ENCODE measurements around the gene LMOD1.
"Not testable (repeated sequence)": the region's sequence is repeated elsewhere in the genome, so short reads cannot be mapped to it uniquely, and the experiment has no call there.

LMOD1 gene

GRCh38 chr1:201946224-201946908 is at the start of gene LMOD1:
LMOD1 (minus strand) TSS chr1:201946548; CDS start chr1:201946340, 208 bp downstream.
- FAIRE-seq = no peak
- DNase-seq (ENCODE audit: insufficient read length, low spot score) = no peak

GRCh38 chr1:201990427-201990826 is 44.1 kb upstream of the LMOD1 start:
- no peak for DNase-seq (ENCODE audit: insufficient read length, low spot score)
- no peak for FAIRE-seq

- FAIRE-seq (no peak), DNase-seq (ENCODE audit: insufficient read length, low spot score) (no peak)
Measured at GRCh38 chr1:201989354-201990128, 43.2 kb upstream of the LMOD1 start.

- no peak for FAIRE-seq
- DNase-seq (ENCODE audit: insufficient read length, low spot score) = no peak
Measured at GRCh38 chr1:201988601-201989000, 42.3 kb upstream of the LMOD1 start.

- FAIRE-seq (no peak), DNase-seq (ENCODE audit: insufficient read length, low spot score) (no peak)
Measured at GRCh38 chr1:201985355-201985754, 39.0 kb upstream of the LMOD1 start.

GRCh38 chr1:201984446-201984845 is 38.1 kb upstream of the LMOD1 start:
- no peak for FAIRE-seq
- no peak for DNase-seq (ENCODE audit: insufficient read length, low spot score)

GRCh38 chr1:201983380-201983805 is 37.0 kb upstream of the LMOD1 start:
- no peak for DNase-seq (ENCODE audit: insufficient read length, low spot score)
- peak; percentile 76 for FAIRE-seq

- peak; percentile 83 for DNase-seq (ENCODE audit: insufficient read length, low spot score)
- no peak for FAIRE-seq
Measured at GRCh38 chr1:201982623-201983379, 36.5 kb upstream of the LMOD1 start, which contains the start of gene RNPEP. RNPEP (plus strand) TSS chr1:201982648; CDS start chr1:201982667, 19 bp downstream.

- DNase-seq (ENCODE audit: insufficient read length, low spot score) = no peak
- FAIRE-seq = peak; percentile 90
Measured at GRCh38 chr1:201982082-201982622, 35.8 kb upstream of the LMOD1 start.

GRCh38 chr1:201970334-201971159 is 24.2 kb upstream of the LMOD1 start:
- FAIRE-seq (no peak), DNase-seq (ENCODE audit: insufficient read length, low spot score) (no peak)

- FAIRE-seq (no peak), DNase-seq (ENCODE audit: insufficient read length, low spot score) (no peak)
Measured at GRCh38 chr1:201968202-201968925, 22.0 kb upstream of the LMOD1 start.

- DNase-seq (ENCODE audit: insufficient read length, low spot score) = no peak
- no peak for FAIRE-seq
Measured at GRCh38 chr1:201966171-201966570, 19.8 kb upstream of the LMOD1 start.

- DNase-seq (ENCODE audit: insufficient read length, low spot score) (no peak), FAIRE-seq (no peak)
Measured at GRCh38 chr1:201964261-201964660, 17.9 kb upstream of the LMOD1 start.

- DNase-seq (ENCODE audit: insufficient read length, low spot score); FAIRE-seq: not testable (repeated sequence)
Measured at GRCh38 chr1:201962382-201962781, 16.0 kb upstream of the LMOD1 start.

GRCh38 chr1:201958348-201958747 is 12.0 kb upstream of the LMOD1 start:
- FAIRE-seq (no peak), DNase-seq (ENCODE audit: insufficient read length, low spot score) (no peak)

- FAIRE-seq (peak; percentile 55), DNase-seq (ENCODE audit: insufficient read length, low spot score) (no peak)
Measured at GRCh38 chr1:201955729-201956143, 9.4 kb upstream of the LMOD1 start.

- FAIRE-seq (peak; percentile 98), DNase-seq (ENCODE audit: insufficient read length, low spot score) (peak; percentile 88)
Measured at GRCh38 chr1:201955009-201955728, 8.8 kb upstream of the LMOD1 start, which contains the start of gene TIMM17A. TIMM17A (plus strand) TSS chr1:201955503; CDS start chr1:201955527, 24 bp downstream.

GRCh38 chr1:201954263-201955008 is 8.1 kb upstream of the LMOD1 start:
- DNase-seq (ENCODE audit: insufficient read length, low spot score) = no peak
- no peak for FAIRE-seq
